ENCODE data around the gene CELF4. TPM values are rescaled to one million over a fixed set of nuclear protein-coding genes. Genes with fewer than 3 reads are reported as not detected.

The CELF4 gene
- polyA plus RNA-seq, 1 experiment: not detected

GRCh38 chr18:37304012-37304680, 261.5 kb downstream of the CELF4 start:
- H3K27me3 ChIP-seq (ENCODE audit: control insufficient read depth, insufficient read depth, low read length): peaks cover 2% of the 10 kb centered on the region; the same call in 1 of the 2 replicates
- ChIA-PET POLR2A (no interaction called here), CTCF (no interaction called here)
- DNase-seq (ENCODE audit: low read depth): no peak
- TF ChIP-seq, protein P1, sequence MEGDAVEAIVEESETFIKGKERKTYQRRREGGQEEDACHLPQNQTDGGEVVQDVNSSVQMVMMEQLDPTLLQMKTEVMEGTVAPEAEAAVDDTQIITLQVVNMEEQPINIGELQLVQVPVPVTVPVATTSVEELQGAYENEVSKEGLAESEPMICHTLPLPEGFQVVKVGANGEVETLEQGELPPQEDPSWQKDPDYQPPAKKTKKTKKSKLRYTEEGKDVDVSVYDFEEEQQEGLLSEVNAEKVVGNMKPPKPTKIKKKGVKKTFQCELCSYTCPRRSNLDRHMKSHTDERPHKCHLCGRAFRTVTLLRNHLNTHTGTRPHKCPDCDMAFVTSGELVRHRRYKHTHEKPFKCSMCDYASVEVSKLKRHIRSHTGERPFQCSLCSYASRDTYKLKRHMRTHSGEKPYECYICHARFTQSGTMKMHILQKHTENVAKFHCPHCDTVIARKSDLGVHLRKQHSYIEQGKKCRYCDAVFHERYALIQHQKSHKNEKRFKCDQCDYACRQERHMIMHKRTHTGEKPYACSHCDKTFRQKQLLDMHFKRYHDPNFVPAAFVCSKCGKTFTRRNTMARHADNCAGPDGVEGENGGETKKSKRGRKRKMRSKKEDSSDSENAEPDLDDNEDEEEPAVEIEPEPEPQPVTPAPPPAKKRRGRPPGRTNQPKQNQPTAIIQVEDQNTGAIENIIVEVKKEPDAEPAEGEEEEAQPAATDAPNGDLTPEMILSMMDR (IDR thresholded peaks at IDR 0.05; ENCODE audit: insufficient read depth, low read depth, low read length): no peak
- no peaks in the 10 kb centered on the region for H3K36me3 ChIP-seq (ENCODE audit: control insufficient read depth, insufficient read depth, low read length)
- H3K4me3 ChIP-seq (ENCODE audit: low read depth, low read length): no peak overlapping the region

DNA sequence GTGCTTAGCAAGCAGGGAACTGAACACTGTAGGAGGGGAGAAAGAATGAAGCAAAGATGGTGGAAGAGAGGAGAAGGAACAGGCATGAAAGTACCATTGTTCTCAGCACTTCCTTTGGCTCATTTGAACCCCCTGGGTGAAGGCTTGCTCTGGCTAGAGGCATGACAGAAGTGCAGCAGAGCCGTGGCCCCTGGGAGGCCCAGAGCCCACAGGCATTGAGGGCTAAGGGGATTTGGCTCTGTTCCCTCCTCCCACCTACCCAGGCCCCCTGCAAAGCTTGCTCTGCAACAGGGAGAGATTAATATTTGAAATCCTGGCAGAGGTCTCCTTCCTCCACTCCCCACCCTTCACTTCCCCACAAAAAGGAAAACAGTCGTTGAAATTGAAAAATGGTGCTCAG, 262.6 kb downstream of the CELF4 start:
- DNase-seq (ENCODE audit: low read depth): no peak
- TF ChIP-seq, protein P1 (IDR thresholded peaks at IDR 0.05; ENCODE audit: insufficient read depth, low read depth, low read length): no peak
- no peaks in the 10 kb centered on the region for H3K36me3 ChIP-seq (ENCODE audit: control insufficient read depth, insufficient read depth, low read length)
- ChIA-PET POLR2A (no interaction called here), CTCF (interaction anchor here (1.1 kb wide), 1 partner anchor 19 kb away, joined by 4 read pairs; no protein-coding TSS in a partner anchor)
- H3K27me3 ChIP-seq (ENCODE audit: control insufficient read depth, insufficient read depth, low read length): peaks cover 2% of the 10 kb centered on the region; the same call in 1 of the 2 replicates
- H3K4me3 ChIP-seq (ENCODE audit: low read depth, low read length): no peak overlapping the region

DNA sequence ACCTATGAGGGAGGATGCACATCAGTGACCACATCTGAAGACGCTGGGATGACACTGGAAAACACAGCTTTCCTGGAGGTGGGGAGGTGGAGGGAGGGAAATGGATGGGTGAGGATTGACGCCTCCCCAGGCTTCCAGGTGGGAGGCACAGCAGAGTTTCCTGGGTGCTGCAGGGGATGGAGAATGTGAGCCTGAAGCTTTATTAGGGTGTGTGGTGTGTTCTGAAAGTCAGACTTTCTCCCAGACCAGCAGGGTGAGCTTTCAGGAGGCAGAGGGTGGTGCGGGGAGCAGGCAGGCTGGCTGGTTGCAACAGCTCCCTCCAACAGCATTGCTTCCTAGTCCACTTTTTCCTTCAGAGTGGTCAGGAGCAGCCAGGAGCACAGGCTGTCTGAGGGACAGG, 263.1 kb downstream of the CELF4 start:
- ChIA-PET CTCF (interaction anchor here (1.1 kb wide), 1 partner anchor 19 kb away, joined by 4 read pairs; no protein-coding TSS in a partner anchor), POLR2A (no interaction called here)
- peaks cover 2% of the 10 kb centered on the region; the same call in 1 of the 2 replicates for H3K27me3 ChIP-seq (ENCODE audit: control insufficient read depth, insufficient read depth, low read length)
- TF ChIP-seq, protein P1 (IDR thresholded peaks at IDR 0.05; ENCODE audit: insufficient read depth, low read depth, low read length): no peak
- H3K36me3 ChIP-seq (ENCODE audit: control insufficient read depth, insufficient read depth, low read length): no peaks in the 10 kb centered on the region
- DNase-seq (ENCODE audit: low read depth): no peak
- H3K4me3 ChIP-seq (ENCODE audit: low read depth, low read length): no peak overlapping the region

DNA sequence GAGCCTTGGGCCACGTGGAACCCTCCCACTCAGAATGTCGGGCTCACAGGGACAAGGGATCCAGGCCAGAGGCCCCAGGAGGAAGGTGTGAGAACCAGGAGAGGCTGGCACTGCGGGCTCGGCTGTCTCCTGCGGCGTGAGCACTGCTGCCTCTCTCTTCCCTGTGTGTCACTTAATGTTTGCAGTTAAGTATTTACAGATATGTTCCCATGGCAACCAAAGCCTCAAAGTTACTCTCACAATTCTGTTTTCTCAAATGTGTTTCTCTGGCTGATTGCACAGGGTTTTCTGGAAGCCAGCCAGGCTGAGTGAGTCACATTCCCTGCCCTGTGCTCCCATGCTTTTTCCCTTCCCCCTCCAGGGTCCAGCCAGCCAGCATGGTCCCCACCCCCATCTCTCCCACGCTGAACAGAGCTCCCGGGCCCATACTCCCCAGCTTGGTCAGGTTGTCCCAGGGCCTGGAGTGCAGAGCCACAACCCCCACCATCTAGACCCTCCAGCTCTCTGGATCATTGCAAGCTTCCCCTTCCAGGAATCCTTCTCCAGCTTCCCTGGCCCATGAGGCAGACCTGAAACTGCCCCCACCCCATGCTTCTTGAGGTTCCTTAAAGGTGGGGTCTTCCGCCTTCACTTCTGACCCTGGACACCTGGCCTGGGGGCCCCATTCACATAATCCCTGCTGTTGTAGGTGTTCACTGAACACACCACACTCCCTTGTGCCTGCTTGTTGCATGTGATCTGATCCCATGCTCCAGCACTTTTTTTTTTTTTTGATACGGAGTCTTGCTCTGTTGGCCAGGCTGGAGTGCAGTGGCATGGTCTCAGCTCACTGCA, 265.9 kb downstream of the CELF4 start:
- no peaks in the 10 kb centered on the region for H3K36me3 ChIP-seq (ENCODE audit: control insufficient read depth, insufficient read depth, low read length)
- DNase-seq (ENCODE audit: low read depth): peak; percentile 71
- H3K4me3 ChIP-seq (ENCODE audit: low read depth, low read length): no peak overlapping the region
- ChIA-PET POLR2A (no interaction called here), CTCF (interaction anchor here (1.7 kb wide), 1 partner anchor 24 kb away, joined by 5 read pairs; no protein-coding TSS in a partner anchor)
- peaks cover 3% of the 10 kb centered on the region; the same call in 1 of the 2 replicates for H3K27me3 ChIP-seq (ENCODE audit: control insufficient read depth, insufficient read depth, low read length)
- TF ChIP-seq, protein P1 (IDR thresholded peaks at IDR 0.05; ENCODE audit: insufficient read depth, low read depth, low read length): no peak

- TF ChIP-seq, protein P1 (IDR thresholded peaks at IDR 0.05; ENCODE audit: insufficient read depth, low read depth, low read length): no peak
- ChIA-PET CTCF (no interaction called here), POLR2A (no interaction called here)
- Histone ChIP-seq H3K36me3 (ENCODE audit: control insufficient read depth, insufficient read depth, low read length) (no peaks in the 10 kb centered on the region), H3K27me3 (ENCODE audit: control insufficient read depth, insufficient read depth, low read length) (peaks cover 3% of the 10 kb centered on the region; the same call in 1 of the 2 replicates), H3K4me3 (ENCODE audit: low read depth, low read length) (no peak overlapping the region)
- DNase-seq (ENCODE audit: low read depth): no peak
These were observed 266.8 kb downstream of the CELF4 start for GRCh38 chr18:37298816-37299215.
